Breast epithelium (tissue), 4 donors: ENCODE data around the gene RYK. TPM values are rescaled to one million over a fixed set of nuclear protein-coding genes. Genes with fewer than 3 reads are reported as not detected.
"Not testable (repeated sequence)": the region's sequence is repeated elsewhere in the genome, so short reads cannot be mapped to it uniquely, and the experiment has no call there.

Experiments used
- DNase-seq, 2 donors: peaks; one replicate each; pipeline ENCODE4 v3.0.0-alpha.2; 2019; ENCODE audit warnings: low spot score in 2 of 2
- H3K27ac ChIP-seq, 2 donors: fragments of 200-600 bp; sonication (generic) in 1 of 2; one replicate each; pipeline ENCODE4 v1.5.1; 2016 to 2019; ENCODE audit warnings: mild to moderate bottlenecking in 1 of 2
- H3K27me3 ChIP-seq, 2 donors: fragments of 200-600 bp; sonication (generic) in 1 of 2; one replicate each; pipeline versions ENCODE4 v1.5.1 to v1.6.0; 2017 to 2019; ENCODE audit warnings: control low read depth in 1 of 2, mild to moderate bottlenecking in 1 of 2
- H3K36me3 ChIP-seq: fragments of 200-600 bp; one replicate; pipeline ENCODE4 v1.5.1; 2019
- H3K4me1 ChIP-seq, 2 donors: fragments of 200-600 bp; sonication (generic); one replicate each; pipeline ENCODE4 v1.5.1; 2016 to 2019; ENCODE audit warnings: control low read depth in 1 of 2
- H3K4me3 ChIP-seq, 3 donors: fragments of 200-600 bp; sonication (generic); 1 replicate in 2 of 3; 2 replicates in 1 of 3; pipeline ENCODE4 v1.5.1; 2016 to 2019; ENCODE audit warnings: mild to moderate bottlenecking in 3 of 3, moderate library complexity in 2 of 3
- H3K9me3 ChIP-seq, 2 donors: fragments of 200-600 bp; sonication (generic) in 1 of 2; one replicate each; pipeline ENCODE4 v1.5.1; 2016 to 2019; ENCODE audit warnings: control low read depth in 1 of 2
- CTCF ChIP-seq, 3 donors: fragments of 450-650 bp; IDR thresholded peaks; one replicate each; pipeline ENCODE4 v1.5.1; 2016 to 2017; ENCODE audit warnings: antibody characterized with exemption in 3 of 3, mild to moderate bottlenecking in 3 of 3, moderate library complexity in 3 of 3
- POLR2A ChIP-seq: fragments of 450-650 bp; IDR thresholded peaks from one replicate; pipeline ENCODE4 v1.6.1; 2016; ENCODE audit warnings: antibody characterized with exemption, mild to moderate bottlenecking, moderate library complexity
- POLR2AphosphoS5 ChIP-seq, 3 donors: sonication (generic); formaldehyde crosslinking; IDR thresholded peaks; one replicate each; pipeline ENCODE4 v1.6.1; 2017; ENCODE audit warnings: antibody characterized with exemption in 3 of 3
- intact Hi-C: fragments of 100-400 bp; cut with DNase I; formaldehyde crosslinking; loops from one replicate; pipeline ENCODE4 v1.15.1; 2023; ENCODE audit warnings: low total_unique reads
- total RNA-seq, 3 donors: library from RNA; depleted of rRNA; stranded (reverse); fragments of >200 nt; gene quantifications; one replicate each; pipeline ENCODE4 v1.1.0, GENCODE V29; 2016

Gene RYK
- total RNA-seq, 3 donors from 2014 or later = 77.9 to 153 (median 150) TPM

- DNase-seq = no peak
- H3K27me3 ChIP-seq = no peaks in the 10 kb centered on the region
- H3K4me3 ChIP-seq = no peak overlapping the region
- no peaks in the 10 kb centered on the region for H3K36me3 ChIP-seq
- H3K4me1 ChIP-seq = no peaks in the 10 kb centered on the region
- intact Hi-C loops = no loop called here
- TF ChIP-seq CTCF (IDR thresholded peaks at IDR 0.05) (no peak), POLR2A (no peak), POLR2AphosphoS5 (IDR thresholded peaks at IDR 0.05) (no peak)
- no peaks in the 10 kb centered on the region for H3K9me3 ChIP-seq
- no peak overlapping the region for H3K27ac ChIP-seq
These were observed 22.2 kb downstream of the RYK start for GRCh38 chr3:134228479-134228878.

GRCh38 chr3:134228035-134228434 lies 22.6 kb downstream of the RYK start:
- Histone ChIP-seq H3K4me1 (no peaks in the 10 kb centered on the region), H3K36me3 (no peaks in the 10 kb centered on the region), H3K27me3 (no peaks in the 10 kb centered on the region), H3K9me3 (no peaks in the 10 kb centered on the region), H3K27ac (no peak overlapping the region), H3K4me3 (no peak overlapping the region)
- TF ChIP-seq POLR2AphosphoS5 (IDR thresholded peaks at IDR 0.05) (no peak), POLR2A (no peak), CTCF (IDR thresholded peaks at IDR 0.05) (no peak)
- intact Hi-C loops = no loop called here
- DNase-seq = no peak

- DNase-seq, intact Hi-C loops, H3K27me3 ChIP-seq, H3K27ac ChIP-seq, H3K9me3 ChIP-seq, H3K4me1 ChIP-seq, H3K36me3 ChIP-seq, H3K4me3 ChIP-seq: not testable (repeated sequence)
These were observed 25.9 kb downstream of the RYK start for GRCh38 chr3:134224796-134225156.

GRCh38 chr3:134222835-134223234 lies 27.8 kb downstream of the RYK start:
- Histone ChIP-seq H3K36me3 (no peaks in the 10 kb centered on the region), H3K4me1 (no peaks in the 10 kb centered on the region), H3K4me3 (no peak overlapping the region), H3K27ac (no peak overlapping the region), H3K27me3 (no peaks in the 10 kb centered on the region), H3K9me3 (no peaks in the 10 kb centered on the region)
- TF ChIP-seq CTCF (IDR thresholded peaks at IDR 0.05) = no peak
- no peak for TF ChIP-seq POLR2A
- TF ChIP-seq POLR2AphosphoS5 (IDR thresholded peaks at IDR 0.05) = no peak
- no peak for DNase-seq
- intact Hi-C loops = no loop called here

DNA sequence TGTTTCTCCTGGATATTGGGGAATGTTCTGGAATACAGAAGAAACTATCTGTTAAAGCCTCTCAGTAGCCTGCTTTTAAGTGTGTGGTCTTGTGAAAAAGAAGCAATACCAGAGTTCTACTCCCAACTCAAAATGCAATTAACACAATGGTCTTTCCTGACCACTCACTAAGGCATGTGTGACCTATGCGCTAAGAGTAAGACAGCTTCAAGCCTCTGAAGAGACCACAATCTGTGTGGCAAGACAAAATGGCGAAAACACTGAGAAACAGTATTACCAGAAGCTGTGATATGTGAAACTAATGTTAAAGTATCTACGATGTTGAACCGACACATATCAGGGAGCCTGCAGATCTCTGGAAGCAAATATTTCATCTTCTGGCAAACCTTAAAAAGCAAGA lies 33.8 kb downstream of the RYK start:
- intact Hi-C loops = no loop called here
- Histone ChIP-seq H3K27ac (no peak overlapping the region), H3K9me3 (no peaks in the 10 kb centered on the region), H3K4me1 (no peaks in the 10 kb centered on the region), H3K4me3 (no peak overlapping the region), H3K36me3 (no peaks in the 10 kb centered on the region), H3K27me3 (no peaks in the 10 kb centered on the region)
- no peak for DNase-seq
- TF ChIP-seq CTCF (IDR thresholded peaks at IDR 0.05) (no peak), POLR2A (no peak), POLR2AphosphoS5 (IDR thresholded peaks at IDR 0.05) (no peak)

DNA sequence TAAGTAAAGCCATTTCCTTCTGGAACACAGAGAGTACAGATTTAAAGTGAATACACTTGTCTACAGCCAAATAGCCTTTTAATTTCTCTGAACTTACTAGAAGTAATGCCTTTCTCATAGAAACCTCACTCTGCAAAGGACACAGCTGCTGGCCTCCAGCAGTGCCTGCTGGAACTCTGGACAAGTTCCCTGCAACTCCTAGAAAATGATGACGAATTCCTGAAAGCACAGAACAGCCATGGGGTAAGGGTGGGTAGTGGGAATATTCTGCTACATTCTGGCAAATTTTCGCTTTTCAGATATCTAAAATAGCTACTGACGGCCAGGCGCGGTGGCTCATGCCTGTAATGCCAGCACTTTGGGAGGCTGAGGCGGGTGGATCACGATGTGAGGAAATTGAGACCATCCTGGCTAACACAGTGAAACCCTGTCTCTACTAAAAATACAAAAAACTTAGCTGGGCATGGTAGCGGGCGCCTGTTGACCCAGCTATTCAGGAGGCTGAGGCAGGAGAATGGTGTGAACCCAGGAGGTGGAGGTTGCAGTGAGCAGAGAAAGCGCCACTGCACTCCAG lies 34.4 kb downstream of the RYK start:
- Histone ChIP-seq H3K4me3 (no peak overlapping the region), H3K4me1 (no peaks in the 10 kb centered on the region), H3K9me3 (no peaks in the 10 kb centered on the region), H3K27ac (no peak overlapping the region), H3K27me3 (no peaks in the 10 kb centered on the region), H3K36me3 (no peaks in the 10 kb centered on the region)
- DNase-seq = no peak
- intact Hi-C loops = no loop called here
- TF ChIP-seq POLR2AphosphoS5 (IDR thresholded peaks at IDR 0.05) = no peak
- TF ChIP-seq CTCF (IDR thresholded peaks at IDR 0.05) = no peak
- no peak for TF ChIP-seq POLR2A
